Mucosa of descending colon (tissue), 3 donors: ENCODE results near the gene PCYT1B. TPM values are rescaled to one million over a fixed set of nuclear protein-coding genes. Genes with fewer than 3 reads are reported as not detected.

Experiments used
- ATAC-seq: fragments of 200-7000 bp; cut with Tn5 transposase; one replicate; pipeline ENCODE4 v1.9.1; 2020; ENCODE audit warnings: mild to moderate bottlenecking, moderate library complexity
- DNase-seq, 3 donors: peaks; one replicate each; pipeline ENCODE4 v3.0.0-alpha.2; 2020
- H3K36me3 ChIP-seq: fragments of 200-600 bp; one replicate; pipeline ENCODE4 v1.8.0; 2021; ENCODE audit warnings: low read depth, mild to moderate bottlenecking
- H3K4me1 ChIP-seq: fragments of 200-600 bp; one replicate; pipeline ENCODE4 v1.8.0; 2021; ENCODE audit warnings: low read depth, mild to moderate bottlenecking
- H3K4me3 ChIP-seq: fragments of 200-600 bp; one replicate; pipeline ENCODE4 v1.8.0; 2021; ENCODE audit warnings: mild to moderate bottlenecking
- H3K9me3 ChIP-seq: fragments of 200-600 bp; one replicate; pipeline ENCODE4 v1.8.0; 2021; ENCODE audit warnings: mild to moderate bottlenecking
- intact Hi-C, 2 donors: fragments of 100-400 bp; cut with DNase I in 1 of 2; cut with micrococcal nuclease in 1 of 2; formaldehyde crosslinking; loops; one replicate each; pipeline versions ENCODE4 v1.11.0 to v1.11.1; 2022; cut with DNase I, micrococcal nuclease
- total RNA-seq, 3 donors: library from RNA; stranded (reverse); fragmentation: NEBNext Ultra II Directional in 2 of 3; extraction: Animal tissue kit (Norgen Biotek cat#: 25700) in 2 of 3; gene quantifications; one replicate each; pipeline versions ENCODE4 v1.2.1 to v1.2.4, GENCODE V29; 2021 to 2023
- TF ChIP-seq, protein P1 (sequence below): fragments of 200-600 bp; IDR thresholded peaks from one replicate; pipeline ENCODE4 v1.8.0; 2022; ENCODE audit warnings: antibody characterized with exemption, mild to moderate bottlenecking
- donor health status: DM: no; HTN: no; CAD: no; lungs with moderate emphysema.
- donor health status: DM: no; HTN: no; CAD: no.
- donor health status: DM: no; HTN: yes; CAD: no.

Gene PCYT1B
- total RNA-seq, 3 donors from 2014 or later = 0.39 to 2.4 TPM; not detected in 1

DNA sequence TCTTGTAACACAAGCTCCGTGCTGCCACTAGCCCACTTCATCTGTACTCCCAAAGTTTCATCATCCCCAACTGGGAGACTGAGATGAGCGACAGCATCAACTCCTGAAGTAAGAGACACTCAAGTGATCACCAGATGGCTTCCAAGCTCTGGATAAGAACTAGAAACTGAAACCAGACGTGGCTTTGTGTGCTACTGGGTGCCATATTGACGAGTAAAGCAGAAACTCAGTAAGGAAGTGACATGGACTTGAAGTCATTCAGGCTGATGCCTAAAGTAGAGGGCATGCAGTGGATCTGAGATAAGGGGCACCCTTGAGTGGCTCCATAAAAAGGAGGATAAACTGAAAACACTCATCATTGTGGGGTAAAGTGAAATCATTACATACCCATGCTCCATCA, 72.4 kb downstream of the PCYT1B start:
- TF ChIP-seq, protein P1, sequence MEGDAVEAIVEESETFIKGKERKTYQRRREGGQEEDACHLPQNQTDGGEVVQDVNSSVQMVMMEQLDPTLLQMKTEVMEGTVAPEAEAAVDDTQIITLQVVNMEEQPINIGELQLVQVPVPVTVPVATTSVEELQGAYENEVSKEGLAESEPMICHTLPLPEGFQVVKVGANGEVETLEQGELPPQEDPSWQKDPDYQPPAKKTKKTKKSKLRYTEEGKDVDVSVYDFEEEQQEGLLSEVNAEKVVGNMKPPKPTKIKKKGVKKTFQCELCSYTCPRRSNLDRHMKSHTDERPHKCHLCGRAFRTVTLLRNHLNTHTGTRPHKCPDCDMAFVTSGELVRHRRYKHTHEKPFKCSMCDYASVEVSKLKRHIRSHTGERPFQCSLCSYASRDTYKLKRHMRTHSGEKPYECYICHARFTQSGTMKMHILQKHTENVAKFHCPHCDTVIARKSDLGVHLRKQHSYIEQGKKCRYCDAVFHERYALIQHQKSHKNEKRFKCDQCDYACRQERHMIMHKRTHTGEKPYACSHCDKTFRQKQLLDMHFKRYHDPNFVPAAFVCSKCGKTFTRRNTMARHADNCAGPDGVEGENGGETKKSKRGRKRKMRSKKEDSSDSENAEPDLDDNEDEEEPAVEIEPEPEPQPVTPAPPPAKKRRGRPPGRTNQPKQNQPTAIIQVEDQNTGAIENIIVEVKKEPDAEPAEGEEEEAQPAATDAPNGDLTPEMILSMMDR = no peak
- H3K4me3 ChIP-seq = no peak overlapping the region
- DNase-seq (no peak), ATAC-seq (no peak)
- no peaks in the 10 kb centered on the region for H3K36me3 ChIP-seq
- H3K4me1 ChIP-seq = no peaks in the 10 kb centered on the region
- H3K9me3 ChIP-seq = no peaks in the 10 kb centered on the region
- intact Hi-C loops = no loop called here

- no peaks in the 10 kb centered on the region for H3K36me3 ChIP-seq
- no peaks in the 10 kb centered on the region for H3K9me3 ChIP-seq
- H3K4me3 ChIP-seq = no peak overlapping the region
- no peaks in the 10 kb centered on the region for H3K4me1 ChIP-seq
- no peak for DNase-seq
- ATAC-seq = no peak
- TF ChIP-seq, protein P1 = no peak
- intact Hi-C loops = no loop called here
These were observed 80.0 kb downstream of the PCYT1B start for GRCh38 chrX:24567169-24567568.

- ATAC-seq (no peak), DNase-seq (no peak)
- no peaks in the 10 kb centered on the region for H3K4me1 ChIP-seq
- intact Hi-C loops = no loop called here
- no peaks in the 10 kb centered on the region for H3K36me3 ChIP-seq
- no peaks in the 10 kb centered on the region for H3K9me3 ChIP-seq
- no peak overlapping the region for H3K4me3 ChIP-seq
- TF ChIP-seq, protein P1 = no peak
These were observed 80.9 kb downstream of the PCYT1B start for GRCh38 chrX:24566240-24566639.

- DNase-seq = no peak
- Histone ChIP-seq H3K36me3 (no peaks in the 10 kb centered on the region), H3K9me3 (no peaks in the 10 kb centered on the region), H3K4me1 (no peaks in the 10 kb centered on the region), H3K4me3 (no peak overlapping the region)
- ATAC-seq = no peak
- TF ChIP-seq, protein P1 = no peak
- intact Hi-C loops = no loop called here
These were observed 83.7 kb downstream of the PCYT1B start for GRCh38 chrX:24563291-24564010.

DNA sequence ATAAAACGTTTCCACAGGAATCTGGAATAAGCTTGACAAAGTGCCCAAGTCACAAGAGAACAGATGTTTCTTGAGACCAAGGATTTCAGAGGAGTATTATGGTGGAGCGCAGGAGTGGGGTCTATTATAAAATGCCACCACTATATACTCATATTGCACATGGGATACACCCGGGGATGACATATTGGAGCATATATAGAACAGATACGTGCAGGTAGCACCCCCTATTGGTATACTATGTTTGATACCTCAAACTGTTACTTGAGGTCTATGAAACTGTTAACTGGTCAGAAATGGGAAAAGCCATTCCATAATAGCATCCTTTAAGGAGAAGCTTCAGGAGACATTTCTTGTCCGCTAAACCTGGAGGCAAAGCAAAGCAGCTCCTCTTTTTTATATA, 86.0 kb downstream of the PCYT1B start:
- no peak overlapping the region for H3K4me3 ChIP-seq
- H3K36me3 ChIP-seq = no peaks in the 10 kb centered on the region
- intact Hi-C loops = no loop called here
- DNase-seq = no peak
- TF ChIP-seq, protein P1 = no peak
- ATAC-seq = peak; percentile 52
- H3K9me3 ChIP-seq = no peaks in the 10 kb centered on the region
- H3K4me1 ChIP-seq = no peaks in the 10 kb centered on the region
